ENCODE results near the gene BCL11B. TPM values are rescaled to one million over a fixed set of nuclear protein-coding genes. Genes with fewer than 3 reads are reported as not detected.
A peak's percentile ranks its signal among the peaks of the same experiment; 100 is the strongest.

The BCL11B gene
- total RNA-seq, 6 donors from 2014 or later, result 1.1 to 4.5 (median 2.2) TPM

DNA sequence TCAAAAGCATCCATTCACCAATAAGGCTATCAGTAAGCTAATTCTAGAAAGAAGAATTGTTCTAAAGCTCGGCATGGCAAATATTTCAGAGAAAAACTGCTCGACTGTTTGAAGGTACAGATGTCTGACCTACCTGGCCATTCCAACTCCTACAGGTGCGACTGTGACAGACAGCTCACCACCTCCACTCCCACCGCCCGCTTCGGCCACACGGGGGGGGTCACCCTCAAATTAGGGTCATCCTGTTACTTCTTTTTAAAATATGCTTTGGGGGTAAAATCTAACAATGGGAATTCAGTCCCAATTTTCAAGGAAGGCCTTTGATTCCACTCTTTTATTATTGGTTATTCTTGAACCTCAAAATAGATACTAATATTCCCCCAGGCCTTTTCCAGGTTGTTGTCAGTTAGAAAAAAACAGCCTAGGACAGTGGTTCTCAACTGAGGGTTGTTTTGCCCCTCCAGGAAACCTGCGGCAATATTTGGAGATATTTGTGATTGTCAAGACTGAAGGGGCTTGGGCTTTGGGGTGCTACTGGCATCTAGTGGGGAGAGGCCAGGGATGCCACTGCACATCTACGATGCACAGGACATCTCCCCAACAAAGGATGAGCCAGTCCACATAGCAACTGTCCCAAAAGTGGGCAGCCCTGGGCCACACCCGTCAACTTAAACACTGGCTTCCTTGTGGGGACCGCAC lies 81.2 kb downstream of the BCL11B start:
- ATAC-seq (ENCODE audit: low FRiP score in 2 of 2), result no peak

DNA sequence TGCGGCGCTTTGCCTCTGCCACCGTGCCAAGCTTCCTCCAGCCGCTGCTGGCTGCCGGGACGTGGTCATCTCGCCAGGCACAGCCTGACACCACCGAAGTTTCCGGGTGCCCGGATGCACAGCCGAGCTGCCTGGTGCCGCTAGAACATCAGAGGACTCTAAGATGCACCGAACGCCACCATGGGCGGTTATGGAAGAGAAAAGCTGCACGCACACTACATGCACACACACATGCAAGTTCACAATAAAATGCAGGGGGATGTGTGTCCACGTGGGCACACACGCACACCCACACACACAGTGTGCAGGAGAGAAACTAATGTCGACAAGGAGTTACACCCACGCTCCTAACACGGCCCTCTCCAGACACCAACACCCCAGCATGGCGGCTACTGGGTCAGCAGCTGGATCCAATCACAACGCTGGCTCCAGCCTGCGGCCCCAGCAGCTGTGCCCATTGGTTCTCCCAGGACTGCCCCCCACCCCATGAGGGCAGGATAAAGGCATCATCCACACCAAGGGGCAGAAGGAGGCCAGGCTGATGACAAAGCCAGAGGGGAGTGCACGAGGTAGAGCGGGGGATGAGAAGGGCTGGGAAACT lies 82.7 kb downstream of the BCL11B start:
- peak overlapping the region in 1 of 4 donors; percentile 10 for H3K4me3 ChIP-seq
- 85 to 94% methylated on average over 24 to 26 of the region's 26 CpGs for WGBS, 2 donors
- H3K4me1 ChIP-seq, result peaks cover 7 to 17% (median 9%) of the 10 kb centered on the region in 4 donors
- H3K9me3 ChIP-seq, result no peaks in the 10 kb centered on the region
- DNase-seq (no peak), ATAC-seq (ENCODE audit: low FRiP score in 2 of 2) (no peak)
- no peaks in the 10 kb centered on the region for H3K27me3 ChIP-seq
- H3K27ac ChIP-seq, result peak overlapping the region in 1 of 4 donors; percentile 7
- no peaks in the 10 kb centered on the region for H3K36me3 ChIP-seq
- TF ChIP-seq, protein P1, sequence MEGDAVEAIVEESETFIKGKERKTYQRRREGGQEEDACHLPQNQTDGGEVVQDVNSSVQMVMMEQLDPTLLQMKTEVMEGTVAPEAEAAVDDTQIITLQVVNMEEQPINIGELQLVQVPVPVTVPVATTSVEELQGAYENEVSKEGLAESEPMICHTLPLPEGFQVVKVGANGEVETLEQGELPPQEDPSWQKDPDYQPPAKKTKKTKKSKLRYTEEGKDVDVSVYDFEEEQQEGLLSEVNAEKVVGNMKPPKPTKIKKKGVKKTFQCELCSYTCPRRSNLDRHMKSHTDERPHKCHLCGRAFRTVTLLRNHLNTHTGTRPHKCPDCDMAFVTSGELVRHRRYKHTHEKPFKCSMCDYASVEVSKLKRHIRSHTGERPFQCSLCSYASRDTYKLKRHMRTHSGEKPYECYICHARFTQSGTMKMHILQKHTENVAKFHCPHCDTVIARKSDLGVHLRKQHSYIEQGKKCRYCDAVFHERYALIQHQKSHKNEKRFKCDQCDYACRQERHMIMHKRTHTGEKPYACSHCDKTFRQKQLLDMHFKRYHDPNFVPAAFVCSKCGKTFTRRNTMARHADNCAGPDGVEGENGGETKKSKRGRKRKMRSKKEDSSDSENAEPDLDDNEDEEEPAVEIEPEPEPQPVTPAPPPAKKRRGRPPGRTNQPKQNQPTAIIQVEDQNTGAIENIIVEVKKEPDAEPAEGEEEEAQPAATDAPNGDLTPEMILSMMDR (IDR thresholded peaks at IDR 0.05), result no peak
- no peak for TF ChIP-seq POLR2AphosphoS5 (IDR thresholded peaks at IDR 0.05)
- TF ChIP-seq EP300 (IDR thresholded peaks at IDR 0.05), result no peak
- TF ChIP-seq POLR2A (IDR thresholded peaks at IDR 0.05), result no peak

More for the DNA sequence above, 81.2 kb downstream of the BCL11B start:
- Histone ChIP-seq H3K9me3 (no peaks in the 10 kb centered on the region), H3K27ac (no peak overlapping the region), H3K27me3 (no peaks in the 10 kb centered on the region), H3K36me3 (no peaks in the 10 kb centered on the region), H3K4me3 (no peak overlapping the region), H3K4me1 (peaks cover 7 to 17% (median 9%) of the 10 kb centered on the region in 4 donors)
- no peak for DNase-seq
- TF ChIP-seq POLR2A (IDR thresholded peaks at IDR 0.05) (no peak), EP300 (IDR thresholded peaks at IDR 0.05) (no peak), POLR2AphosphoS5 (IDR thresholded peaks at IDR 0.05) (no peak)
- TF ChIP-seq, protein P1 (IDR thresholded peaks at IDR 0.05), result no peak
- WGBS, 2 donors, result 69 to 71% methylated on average over 11 of the region's 11 CpGs

DNA sequence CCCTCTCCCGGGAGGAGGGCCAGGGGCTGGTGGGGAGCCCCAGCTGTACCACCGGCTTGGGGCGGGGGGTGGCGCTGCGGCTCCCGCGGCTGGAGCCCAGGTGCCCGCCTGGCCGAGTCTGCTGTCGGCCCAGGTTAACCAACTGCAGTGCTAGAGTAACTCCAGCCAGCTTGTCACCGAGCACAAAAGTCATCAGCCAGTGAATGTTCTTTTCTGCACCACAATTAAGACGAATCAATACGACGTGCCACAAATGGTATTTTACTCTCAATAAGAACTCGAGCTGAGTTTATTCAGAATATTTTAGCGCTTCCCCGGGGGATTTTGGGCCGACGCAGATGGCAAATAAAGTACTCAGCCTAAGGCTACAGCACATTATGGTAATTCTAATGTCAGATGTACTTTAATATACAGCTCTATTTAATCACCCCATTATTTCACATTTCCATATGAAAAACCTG lies 83.2 kb downstream of the BCL11B start:
- H3K4me3 ChIP-seq, result no peak overlapping the region
- WGBS, 2 donors, result 68% methylated on average over 15 to 18 of the region's 19 CpGs
- no peaks in the 10 kb centered on the region for H3K27me3 ChIP-seq
- no peaks in the 10 kb centered on the region for H3K36me3 ChIP-seq
- peaks cover 7 to 17% (median 9%) of the 10 kb centered on the region in 4 donors for H3K4me1 ChIP-seq
- no peak for DNase-seq
- TF ChIP-seq EP300 (IDR thresholded peaks at IDR 0.05) (no peak), POLR2AphosphoS5 (IDR thresholded peaks at IDR 0.05) (no peak), POLR2A (IDR thresholded peaks at IDR 0.05) (no peak)
- TF ChIP-seq, protein P1 (IDR thresholded peaks at IDR 0.05), result no peak
- ATAC-seq (ENCODE audit: low FRiP score in 2 of 2), result no peak
- no peaks in the 10 kb centered on the region for H3K9me3 ChIP-seq
- no peak overlapping the region for H3K27ac ChIP-seq

DNA sequence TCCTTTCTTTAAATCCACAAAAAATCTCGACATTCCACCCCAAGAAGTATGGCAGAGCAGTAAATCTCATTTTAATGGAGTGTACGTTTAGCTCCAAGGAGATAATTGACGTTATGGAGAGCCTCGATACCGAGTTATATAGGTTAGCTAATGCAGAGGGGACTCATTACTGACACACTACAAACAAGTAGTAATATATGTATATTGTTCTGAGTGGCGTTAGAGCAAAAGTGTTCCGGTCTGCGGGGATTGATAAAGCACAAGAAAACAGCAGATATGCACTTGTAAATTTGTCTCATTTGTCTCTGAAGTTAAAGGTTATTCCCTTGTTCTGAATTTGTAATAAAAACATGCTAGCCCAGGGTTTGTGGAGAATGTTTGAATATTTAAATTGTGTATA lies 84.1 kb downstream of the BCL11B start:
- H3K4me1 ChIP-seq, result peaks cover 7 to 17% (median 9%) of the 10 kb centered on the region in 4 donors
- no peak overlapping the region for H3K4me3 ChIP-seq
- TF ChIP-seq POLR2A (IDR thresholded peaks at IDR 0.05) (no peak), POLR2AphosphoS5 (IDR thresholded peaks at IDR 0.05) (no peak), EP300 (IDR thresholded peaks at IDR 0.05) (no peak)
- TF ChIP-seq, protein P1 (IDR thresholded peaks at IDR 0.05), result no peak
- 66 to 83% methylated on average over 8 of the region's 8 CpGs for WGBS, 2 donors
- H3K9me3 ChIP-seq, result no peaks in the 10 kb centered on the region
- H3K36me3 ChIP-seq, result no peaks in the 10 kb centered on the region
- DNase-seq, result no peak
- no peak overlapping the region for H3K27ac ChIP-seq
- no peak for ATAC-seq (ENCODE audit: low FRiP score in 2 of 2)
- H3K27me3 ChIP-seq, result no peaks in the 10 kb centered on the region

Data from upper lobe of left lung (tissue), 6 donors.